Prostate gland (tissue), 2 donors: ENCODE measurements around the gene PLEKHN1. TPM values are rescaled to one million over a fixed set of nuclear protein-coding genes. Genes with fewer than 3 reads are reported as not detected.
"Not testable (repeated sequence)": the region's sequence is repeated elsewhere in the genome, so short reads cannot be mapped to it uniquely, and the experiment has no call there.

ENCODE experiments used
- DNase-seq: peaks from one replicate; pipeline ENCODE4 v3.0.0-alpha.2; 2019; ENCODE audit warnings: low spot score
- H3K27ac ChIP-seq, 2 donors: fragments of 200-600 bp; sonication (generic); 2 replicates each; pipeline ENCODE4 v1.5.1; 2017 to 2019
- H3K27me3 ChIP-seq: fragments of 200-600 bp; sonication (generic); replicated peaks from 2 replicates; pipeline ENCODE4 v1.5.1; 2019; ENCODE audit not compliant: insufficient read depth
- H3K36me3 ChIP-seq, 2 donors: fragments of 200-600 bp; sonication (generic); 1 replicate in 1 of 2; 2 replicates in 1 of 2; pipeline versions ENCODE4 v1.5.1 to v1.8.1; 2017 to 2019
- H3K4me1 ChIP-seq: fragments of 200-600 bp; sonication (generic); replicated peaks from 2 replicates; pipeline ENCODE4 v1.5.1; 2019
- H3K4me3 ChIP-seq, 2 donors: fragments of 200-600 bp; sonication (generic); 2 replicates each; pipeline ENCODE4 v1.5.1; 2017 to 2019
- H3K9me3 ChIP-seq: fragments of 200-600 bp; sonication (generic); 2 replicates; pipeline ENCODE4 v1.5.1; 2017
- POLR2A ChIP-seq: fragments of 450-650 bp; IDR thresholded peaks from one replicate; pipeline ENCODE4 v1.6.1; 2016; ENCODE audit warnings: antibody characterized with exemption, mild to moderate bottlenecking
- POLR2AphosphoS5 ChIP-seq: sonication (generic); formaldehyde crosslinking; IDR thresholded peaks from one replicate; pipeline ENCODE4 v1.6.1; 2017; ENCODE audit warnings: antibody characterized with exemption
- WGBS: methylation state at CpG from one replicate; pipeline ENCODE4 v1.1.5; 2018; 5-methylcytosine and 5-hydroxymethylcytosine counted together
- intact Hi-C: fragments of 100-400 bp; cut with DNase I; formaldehyde crosslinking; loops from one replicate; pipeline ENCODE4 v1.14.2; 2022
- total RNA-seq, 2 donors: library from RNA; depleted of rRNA; stranded (reverse); fragments of >200 nt; gene quantifications; one replicate each; pipeline ENCODE4 v1.1.0, GENCODE V29; 2016
- TF ChIP-seq, protein P1 (sequence below), 4 experiments: fragments of 200-600 bp in 2 of 4; fragments of 450-650 bp in 2 of 4; sonication (generic) in 2 of 4; IDR thresholded peaks; 1 replicate in 3 of 4; 2 replicates in 1 of 4; pipeline ENCODE4 v1.5.1; 2016 to 2019; ENCODE audit warnings: antibody characterized with exemption in 4 of 4, mild to moderate bottlenecking in 2 of 4, moderate library complexity in 2 of 4

The PLEKHN1 gene
- total RNA-seq, 2 donors from 2014 or later, result 1.4 to 6.4 TPM

GRCh38 chr1:985126-985525 lies 18.8 kb downstream of the PLEKHN1 start:
- DNase-seq, result no peak
- Histone ChIP-seq H3K27me3 (peaks cover 1% of the 10 kb centered on the region), H3K9me3 (no peaks in the 10 kb centered on the region), H3K4me3 (no peak overlapping the region), H3K4me1 (no peaks in the 10 kb centered on the region), H3K27ac (no peak overlapping the region), H3K36me3 (no peaks in the 10 kb centered on the region)
- TF ChIP-seq POLR2AphosphoS5, result no peak
- TF ChIP-seq, protein P1, sequence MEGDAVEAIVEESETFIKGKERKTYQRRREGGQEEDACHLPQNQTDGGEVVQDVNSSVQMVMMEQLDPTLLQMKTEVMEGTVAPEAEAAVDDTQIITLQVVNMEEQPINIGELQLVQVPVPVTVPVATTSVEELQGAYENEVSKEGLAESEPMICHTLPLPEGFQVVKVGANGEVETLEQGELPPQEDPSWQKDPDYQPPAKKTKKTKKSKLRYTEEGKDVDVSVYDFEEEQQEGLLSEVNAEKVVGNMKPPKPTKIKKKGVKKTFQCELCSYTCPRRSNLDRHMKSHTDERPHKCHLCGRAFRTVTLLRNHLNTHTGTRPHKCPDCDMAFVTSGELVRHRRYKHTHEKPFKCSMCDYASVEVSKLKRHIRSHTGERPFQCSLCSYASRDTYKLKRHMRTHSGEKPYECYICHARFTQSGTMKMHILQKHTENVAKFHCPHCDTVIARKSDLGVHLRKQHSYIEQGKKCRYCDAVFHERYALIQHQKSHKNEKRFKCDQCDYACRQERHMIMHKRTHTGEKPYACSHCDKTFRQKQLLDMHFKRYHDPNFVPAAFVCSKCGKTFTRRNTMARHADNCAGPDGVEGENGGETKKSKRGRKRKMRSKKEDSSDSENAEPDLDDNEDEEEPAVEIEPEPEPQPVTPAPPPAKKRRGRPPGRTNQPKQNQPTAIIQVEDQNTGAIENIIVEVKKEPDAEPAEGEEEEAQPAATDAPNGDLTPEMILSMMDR (IDR thresholded peaks at IDR 0.05), result no peak
- no peak for TF ChIP-seq POLR2A
- intact Hi-C loops, result no loop called here
- 82% methylated on average over 13 of the region's 13 CpGs for WGBS

DNA sequence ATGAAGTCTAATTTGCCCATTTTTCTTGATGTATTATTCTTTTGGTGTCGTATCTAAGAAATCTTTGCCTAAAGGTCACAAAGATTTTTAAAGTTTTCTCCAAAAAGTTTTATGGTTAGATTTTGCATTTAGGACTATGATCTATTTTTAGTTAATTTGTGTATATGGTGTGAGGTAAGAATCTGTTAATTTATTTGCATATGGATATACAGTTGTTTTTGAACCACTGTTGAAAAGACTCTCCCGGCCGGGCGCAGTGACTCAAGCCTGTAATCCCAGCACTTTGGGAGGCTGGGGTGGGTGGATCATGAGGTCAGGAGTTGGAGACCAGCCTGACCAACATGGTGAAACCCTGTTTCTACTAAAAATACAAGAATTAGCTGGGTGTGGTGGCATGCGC lies 21.8 kb downstream of the PLEKHN1 start:
- H3K27ac ChIP-seq, intact Hi-C loops, H3K4me3 ChIP-seq, DNase-seq, H3K36me3 ChIP-seq, H3K27me3 ChIP-seq, H3K9me3 ChIP-seq, H3K4me1 ChIP-seq: not testable (repeated sequence)
- 87% methylated on average over 5 of the region's 5 CpGs for whole genome bisulfite sequencing

DNA sequence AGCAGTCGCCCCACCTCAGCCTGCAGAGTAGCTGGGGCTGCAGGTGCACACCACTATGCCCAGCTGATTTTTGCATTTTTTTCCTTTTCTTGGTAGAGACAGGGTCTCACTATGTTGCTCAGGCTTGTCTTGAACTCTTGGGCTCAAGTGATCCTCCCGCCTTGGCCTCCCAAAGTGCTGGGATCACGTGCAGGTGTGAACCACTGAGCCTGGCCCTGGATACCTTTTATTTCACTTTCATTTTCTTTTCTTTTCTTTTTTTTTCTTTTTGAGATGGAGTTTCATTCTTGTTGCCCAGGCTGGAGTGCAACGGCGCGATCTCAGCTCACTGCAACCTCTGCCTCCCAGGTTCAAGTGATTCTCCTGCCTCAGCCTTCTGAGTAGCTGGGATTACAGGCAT lies 25.0 kb downstream of the PLEKHN1 start:
- H3K27me3 ChIP-seq, H3K4me3 ChIP-seq, H3K4me1 ChIP-seq, intact Hi-C loops, H3K27ac ChIP-seq, H3K36me3 ChIP-seq, DNase-seq, H3K9me3 ChIP-seq: not testable (repeated sequence)
- 97% methylated on average over 6 of the region's 6 CpGs for WGBS

DNA sequence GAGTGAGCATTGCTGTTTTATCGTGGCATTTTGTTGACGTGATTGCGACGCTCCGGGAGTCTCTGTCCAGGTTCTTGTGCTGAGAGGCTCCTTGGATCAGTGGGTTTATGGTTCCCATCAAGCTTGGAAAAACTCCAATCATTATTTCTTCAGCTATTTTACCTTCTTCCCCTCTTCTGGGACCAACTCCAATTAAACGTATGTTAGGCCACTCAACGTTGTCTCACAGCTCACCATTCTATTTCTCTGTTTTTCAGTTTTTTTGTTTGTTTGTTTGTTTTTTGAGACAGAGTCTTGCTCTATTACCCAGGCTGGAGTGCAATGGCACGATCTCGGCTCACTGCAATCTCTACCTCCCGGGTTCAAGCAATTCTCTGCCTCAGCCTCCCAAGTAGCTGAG lies 25.6 kb downstream of the PLEKHN1 start:
- intact Hi-C loops, result no loop called here
- Histone ChIP-seq H3K9me3 (no peaks in the 10 kb centered on the region), H3K4me1 (no peaks in the 10 kb centered on the region), H3K4me3 (no peak overlapping the region), H3K27me3 (no peaks in the 10 kb centered on the region), H3K36me3 (no peaks in the 10 kb centered on the region), H3K27ac (no peak overlapping the region)
- 96% methylated on average over 10 of the region's 10 CpGs for WGBS
- no peak for DNase-seq
- TF ChIP-seq POLR2A (no peak), POLR2AphosphoS5 (no peak)
- TF ChIP-seq, protein P1 (IDR thresholded peaks at IDR 0.05), result no peak

GRCh38 chr1:992362-992761 lies 26.1 kb downstream of the PLEKHN1 start:
- no peak for DNase-seq
- TF ChIP-seq, protein P1 (IDR thresholded peaks at IDR 0.05), result no peak
- TF ChIP-seq POLR2AphosphoS5 (no peak), POLR2A (no peak)
- intact Hi-C loops, result no loop called here
- H3K36me3 ChIP-seq, result no peaks in the 10 kb centered on the region
- H3K27ac ChIP-seq, result no peak overlapping the region
- WGBS, result 90% methylated on average over 7 of the region's 7 CpGs
- no peak overlapping the region for H3K4me3 ChIP-seq
- no peaks in the 10 kb centered on the region for H3K27me3 ChIP-seq
- H3K4me1 ChIP-seq, result no peaks in the 10 kb centered on the region
- no peaks in the 10 kb centered on the region for H3K9me3 ChIP-seq

GRCh38 chr1:993379-993995 lies 27.2 kb downstream of the PLEKHN1 start:
- H3K4me3 ChIP-seq, result no peak overlapping the region
- no peaks in the 10 kb centered on the region for H3K27me3 ChIP-seq
- peaks cover 3% of the 10 kb centered on the region for H3K4me1 ChIP-seq
- H3K36me3 ChIP-seq, result no peaks in the 10 kb centered on the region
- no peak overlapping the region for H3K27ac ChIP-seq
- no peaks in the 10 kb centered on the region for H3K9me3 ChIP-seq
- 83% methylated on average over 15 of the region's 15 CpGs for WGBS
- TF ChIP-seq, protein P1 (IDR thresholded peaks at IDR 0.05), result no peak
- TF ChIP-seq POLR2AphosphoS5, result no peak
- no peak for TF ChIP-seq POLR2A
- intact Hi-C loops, result no loop called here
- no peak for DNase-seq

DNA sequence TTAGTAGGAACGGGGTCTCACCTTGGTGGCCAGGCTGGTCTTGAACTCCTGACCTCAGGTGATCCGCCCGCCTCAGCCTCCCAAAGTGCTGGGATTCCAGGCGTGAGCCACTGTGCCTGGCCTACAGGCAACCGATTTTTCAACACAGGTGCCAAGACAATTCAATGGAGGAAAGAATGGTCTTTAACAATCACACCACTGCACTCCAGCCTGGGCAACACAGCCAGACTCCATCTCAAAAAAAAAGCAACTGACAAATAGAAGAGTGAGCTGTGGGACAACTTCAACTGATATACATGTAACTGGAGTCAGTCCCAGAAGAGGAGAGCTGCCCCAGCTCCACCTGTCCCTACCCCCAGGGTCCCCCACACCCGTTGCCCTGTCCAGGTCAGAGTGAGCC lies 28.3 kb downstream of the PLEKHN1 start:
- H3K9me3 ChIP-seq, H3K36me3 ChIP-seq, H3K27ac ChIP-seq, H3K4me1 ChIP-seq, intact Hi-C loops, DNase-seq, H3K27me3 ChIP-seq, H3K4me3 ChIP-seq: not testable (repeated sequence)
- 88% methylated on average over 6 of the region's 6 CpGs for WGBS
